ENCODE data around the gene GIPC2. TPM values are rescaled to one million over a fixed set of nuclear protein-coding genes. Genes with fewer than 3 reads are reported as not detected.
"Not testable (repeated sequence)": the region's sequence is repeated elsewhere in the genome, so short reads cannot be mapped to it uniquely, and the experiment has no call there.

GIPC2 gene
- total and polyA plus RNA-seq, 9 of the 15 experiments (the other 6 are each of a cell fraction or from before 2014, with no cell fraction given): 0.01 to 0.05 (median 0.04) TPM; not detected in 3

DNA sequence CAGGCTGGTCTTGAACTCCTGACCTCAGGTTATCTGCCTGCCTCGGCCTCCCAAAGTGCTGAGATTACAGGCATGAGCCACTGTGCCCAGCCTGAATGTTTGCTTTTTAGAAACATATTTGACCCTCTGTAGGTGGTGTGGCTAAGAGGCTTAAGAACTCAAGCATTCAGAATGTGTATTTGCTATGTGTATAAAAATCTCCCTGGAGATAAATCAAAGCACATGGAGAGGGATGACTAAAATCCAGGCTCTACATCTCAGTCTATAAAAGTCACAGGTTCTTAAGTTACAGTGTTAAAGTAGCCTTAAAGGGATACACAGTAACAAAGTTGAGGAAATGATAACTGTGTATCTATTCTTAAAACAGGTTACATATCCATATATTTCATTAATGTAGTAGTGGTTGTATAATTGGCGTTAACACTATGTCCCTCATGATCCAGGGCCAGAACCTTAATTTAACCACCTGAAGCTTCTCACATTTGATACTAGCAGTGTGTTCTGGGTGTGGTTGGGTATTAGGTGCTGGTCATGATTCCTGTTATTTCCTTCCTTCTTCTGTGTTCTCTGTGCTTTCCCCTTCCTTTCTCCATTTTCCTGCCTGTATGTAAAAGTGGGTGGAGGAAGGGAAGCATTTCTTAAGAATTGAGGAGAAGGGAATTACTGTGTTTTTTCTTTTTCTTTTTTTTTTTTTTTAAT is 16.2 kb downstream of the GIPC2 start (continued):
- TF ChIP-seq, protein P1, sequence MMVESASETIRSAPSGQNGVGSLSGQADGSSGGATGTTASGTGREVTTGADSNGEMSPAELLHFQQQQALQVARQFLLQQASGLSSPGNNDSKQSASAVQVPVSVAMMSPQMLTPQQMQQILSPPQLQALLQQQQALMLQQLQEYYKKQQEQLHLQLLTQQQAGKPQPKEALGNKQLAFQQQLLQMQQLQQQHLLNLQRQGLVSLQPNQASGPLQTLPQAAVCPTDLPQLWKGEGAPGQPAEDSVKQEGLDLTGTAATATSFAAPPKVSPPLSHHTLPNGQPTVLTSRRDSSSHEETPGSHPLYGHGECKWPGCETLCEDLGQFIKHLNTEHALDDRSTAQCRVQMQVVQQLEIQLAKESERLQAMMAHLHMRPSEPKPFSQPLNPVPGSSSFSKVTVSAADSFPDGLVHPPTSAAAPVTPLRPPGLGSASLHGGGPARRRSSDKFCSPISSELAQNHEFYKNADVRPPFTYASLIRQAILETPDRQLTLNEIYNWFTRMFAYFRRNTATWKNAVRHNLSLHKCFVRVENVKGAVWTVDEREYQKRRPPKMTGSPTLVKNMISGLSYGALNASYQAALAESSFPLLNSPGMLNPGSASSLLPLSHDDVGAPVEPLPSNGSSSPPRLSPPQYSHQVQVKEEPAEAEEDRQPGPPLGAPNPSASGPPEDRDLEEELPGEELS (CRISPR knock-in tag; IDR thresholded peaks at IDR 0.05; ENCODE audit: borderline replicate concordance): no peak
- TF ChIP-seq ZNF146 (CRISPR knock-in tag; IDR thresholded peaks at IDR 0.05; ENCODE audit: unreplicated experiment): no peak

DNA sequence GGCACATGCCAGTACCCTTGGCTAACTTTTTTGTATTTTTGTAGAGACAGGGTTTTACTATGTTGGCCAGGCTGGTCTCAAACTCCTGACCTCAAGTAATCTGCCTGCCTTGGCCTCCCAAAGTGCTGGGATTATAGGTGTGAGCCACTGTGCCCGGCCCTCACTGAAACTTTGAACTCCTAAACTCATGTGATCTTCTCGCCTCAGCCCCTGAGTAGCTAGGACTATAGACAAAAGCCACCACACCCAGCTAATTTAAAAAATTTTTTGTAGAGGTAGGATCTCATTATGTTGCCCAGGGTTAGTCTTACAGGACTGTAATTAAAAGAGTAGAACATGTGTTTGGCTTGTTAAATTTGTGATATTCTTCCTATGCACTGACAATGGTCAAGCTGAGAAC is 19.1 kb downstream of the GIPC2 start:
- intact Hi-C loops (cut with micrococcal nuclease); BruUV-seq (replicated peaks); H3K4me3 ChIP-seq; H3K4me1 ChIP-seq (replicated peaks in 1 of 2; ENCODE audit: control insufficient read depth in 2 of 2, insufficient read depth in 2 of 2, low read length in 2 of 2); H3K4me2 ChIP-seq (ENCODE audit: insufficient read depth, low read length); H4K20me1 ChIP-seq (replicated peaks; ENCODE audit: control insufficient read depth, insufficient read depth, low read length); H3K27me3 ChIP-seq (ENCODE audit: control insufficient read depth in 2 of 2, insufficient read depth in 2 of 2, low read length in 2 of 2); POLR2A ChIA-PET; H3K9me3 ChIP-seq (replicated peaks; ENCODE audit: control insufficient read depth, insufficient read depth, low read depth, low read length); in situ Hi-C loops (cut with MboI); H2AFZ ChIP-seq (ENCODE audit: low read depth, low read length); H3K9ac ChIP-seq (ENCODE audit: insufficient read depth in 1 of 2, low read depth in 2 of 2, low read length in 2 of 2); H3K79me2 ChIP-seq (ENCODE audit: control insufficient read depth, insufficient read depth, low read length); ATAC-seq; H3K27ac ChIP-seq (ENCODE audit: extremely low read depth, low read depth, low read length); FAIRE-seq; DNase-seq (ENCODE audit: extremely low read depth in 1 of 4, low spot score in 3 of 4); CTCF ChIA-PET (ENCODE audit: low intra/inter-chr PET ratio); H3K9me1 ChIP-seq (ENCODE audit: control insufficient read depth, insufficient read depth, low read length); H3K36me3 ChIP-seq (ENCODE audit: control insufficient read depth, insufficient read depth, low read length): not testable (repeated sequence)
- WGBS (ENCODE audit: insufficient coverage, low coverage, missing lambda C conversion rate): 6% methylated on average over 2 of the region's 2 CpGs

Measured in K562 (cell line).